ELR (cell line): ENCODE measurements around the gene PTPRN2.

Experiments used
- DNase-seq: peaks from one replicate; pipeline ENCODE4 v3.0.0-alpha.2; 2015; ENCODE audit warnings: low read depth

Gene PTPRN2

DNA sequence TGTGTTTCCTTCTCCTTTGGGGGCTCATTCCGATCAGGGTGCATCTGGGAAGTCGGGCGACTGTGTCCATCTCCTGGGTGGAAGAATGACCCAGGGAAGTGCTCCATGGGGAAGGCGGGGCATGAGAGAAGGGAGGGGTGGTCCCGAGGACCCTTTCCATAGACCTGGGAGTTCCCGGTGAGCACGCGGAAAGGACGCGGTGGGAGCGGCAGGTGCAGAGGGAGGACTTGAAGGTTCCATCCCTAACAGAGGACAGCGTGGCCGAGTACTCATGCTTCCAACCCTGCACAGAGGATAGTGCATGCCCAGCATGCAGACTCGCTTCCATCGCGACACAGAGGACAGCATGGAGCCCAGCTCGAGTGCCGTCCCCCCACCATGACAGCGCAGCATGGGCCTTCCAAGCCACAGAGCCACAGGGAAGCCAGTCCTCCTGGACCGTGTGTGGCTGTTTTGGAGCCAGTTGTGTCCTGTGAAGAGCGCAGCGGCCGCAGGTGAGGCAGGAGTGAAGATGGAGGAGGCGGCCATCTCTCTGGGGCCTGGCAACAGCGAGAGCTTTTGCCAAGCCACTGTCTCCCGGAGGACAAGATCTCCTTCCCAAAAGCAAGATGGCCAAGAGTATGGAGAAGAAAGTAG lies 969.4 kb downstream of the PTPRN2 start:
- no peak for DNase-seq

DNA sequence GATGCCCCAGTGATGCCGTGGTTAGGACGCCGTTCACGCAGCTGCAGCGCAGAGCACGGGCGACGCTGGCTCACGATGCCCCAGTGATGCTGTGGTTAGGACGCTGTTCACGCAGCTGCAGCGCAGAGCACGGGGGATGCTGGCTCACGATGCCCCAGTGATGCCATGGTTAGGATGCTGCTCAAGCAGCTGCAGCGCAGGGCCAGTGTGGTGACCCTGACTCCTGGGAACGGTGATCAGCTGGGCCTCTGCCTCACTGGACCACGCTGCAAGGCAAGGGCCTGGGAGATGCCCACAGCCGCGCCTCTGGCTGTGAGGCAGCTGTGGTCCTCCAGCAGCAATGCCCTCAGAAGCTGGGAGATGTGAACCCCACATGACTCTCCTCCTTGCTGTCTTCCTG lies 970.2 kb downstream of the PTPRN2 start:
- DNase-seq = no peak

- DNase-seq = no peak
These were observed 970.7 kb downstream of the PTPRN2 start for GRCh38 chr7:157616931-157617330.

DNA sequence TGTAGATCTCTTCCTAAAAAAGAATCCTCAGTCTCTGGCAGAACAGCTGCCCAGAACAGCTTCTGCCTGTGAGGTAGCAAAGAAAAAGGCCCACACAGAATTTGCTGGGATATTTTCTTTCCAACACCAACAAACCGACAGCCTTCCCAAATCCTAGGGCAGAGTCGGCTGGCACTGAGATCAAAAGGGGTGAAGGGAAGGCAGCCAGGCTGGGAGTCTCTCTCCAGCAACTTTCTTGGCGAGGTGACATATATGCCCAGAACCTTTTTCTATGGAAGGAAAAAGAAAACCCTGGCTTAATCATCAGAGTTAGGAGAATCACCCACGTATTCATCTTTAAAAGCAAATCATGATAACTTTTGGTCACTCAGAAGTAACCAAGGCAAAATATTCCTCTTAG lies 971.2 kb downstream of the PTPRN2 start:
- no peak for DNase-seq

GRCh38 chr7:157615852-157616251 lies 971.8 kb downstream of the PTPRN2 start:
- no peak for DNase-seq

- DNase-seq = no peak
These were observed 972.4 kb downstream of the PTPRN2 start for GRCh38 chr7:157615101-157615817.

DNA sequence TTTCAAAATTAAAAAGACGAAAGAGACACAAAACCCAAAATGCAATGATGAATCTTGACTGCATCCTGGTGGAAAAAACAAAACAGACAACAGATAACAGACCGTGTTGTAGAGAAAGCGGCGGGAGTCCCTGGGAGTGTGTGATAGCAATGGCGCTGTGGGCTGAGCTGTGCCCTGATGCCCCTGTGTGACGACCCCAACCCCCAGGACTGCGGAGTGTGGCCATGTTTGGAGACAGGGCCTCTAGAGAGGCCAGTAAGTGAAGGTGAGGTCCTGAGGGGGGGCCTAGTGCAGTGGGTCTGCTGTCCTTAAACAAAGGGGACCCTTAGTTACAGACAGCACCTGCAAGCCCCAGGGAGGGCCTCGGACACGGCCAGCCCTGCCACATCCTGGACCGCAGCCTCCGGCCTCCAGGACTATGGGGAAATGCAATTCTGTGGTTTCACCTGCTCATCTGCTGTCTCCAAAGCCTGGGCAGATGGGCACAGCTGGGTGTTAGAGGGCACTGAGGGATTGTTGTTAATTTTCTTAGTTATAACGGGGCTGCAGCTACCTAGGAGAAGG lies 973.1 kb downstream of the PTPRN2 start:
- DNase-seq = no peak

- DNase-seq = no peak
These were observed 973.9 kb downstream of the PTPRN2 start for GRCh38 chr7:157613575-157614322.

DNA sequence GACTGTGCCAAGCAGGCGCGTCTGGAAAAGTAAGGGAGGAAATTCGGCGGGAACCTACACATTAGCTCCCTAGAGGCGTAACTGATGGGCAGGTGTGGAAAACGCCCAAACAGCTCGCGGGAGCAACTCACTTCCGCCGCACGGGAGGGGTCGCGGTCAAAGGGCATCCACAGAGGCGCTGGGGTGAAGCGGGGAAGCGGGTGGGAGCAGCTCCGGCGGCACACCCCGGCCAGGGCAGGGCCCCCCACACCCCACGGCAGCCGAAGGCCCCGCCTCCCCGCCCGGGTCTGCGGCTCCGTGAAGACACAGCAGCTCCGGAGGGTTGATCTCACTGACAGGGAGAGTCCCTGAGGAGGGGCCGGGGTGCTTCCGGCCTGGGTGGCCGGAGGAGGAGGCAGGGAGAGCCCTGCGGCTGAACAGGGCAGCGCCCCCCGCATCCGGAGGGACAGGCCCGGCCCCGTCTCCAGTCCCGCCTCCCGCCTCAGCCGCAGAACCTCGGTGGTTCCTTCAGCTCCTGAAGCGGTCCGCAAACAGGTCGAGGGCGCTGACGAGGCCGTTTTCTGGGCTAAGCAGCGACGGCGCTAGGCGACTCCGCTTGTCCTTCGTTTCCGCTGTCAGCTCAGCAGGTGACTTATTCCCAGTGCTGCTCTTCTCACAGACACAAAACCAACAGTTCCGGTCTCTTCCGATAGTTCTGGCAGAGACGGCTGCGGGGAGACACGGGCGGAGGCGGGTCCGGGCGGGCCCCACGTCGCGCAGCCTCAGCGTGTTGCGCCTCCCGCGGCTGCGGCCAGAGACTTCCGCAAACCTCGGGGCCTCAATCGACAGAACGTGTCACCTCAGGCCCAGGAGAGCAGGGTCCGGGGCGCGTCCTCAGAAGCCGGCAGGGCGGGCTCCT lies 974.7 kb downstream of the PTPRN2 start:
- no peak for DNase-seq

DNA sequence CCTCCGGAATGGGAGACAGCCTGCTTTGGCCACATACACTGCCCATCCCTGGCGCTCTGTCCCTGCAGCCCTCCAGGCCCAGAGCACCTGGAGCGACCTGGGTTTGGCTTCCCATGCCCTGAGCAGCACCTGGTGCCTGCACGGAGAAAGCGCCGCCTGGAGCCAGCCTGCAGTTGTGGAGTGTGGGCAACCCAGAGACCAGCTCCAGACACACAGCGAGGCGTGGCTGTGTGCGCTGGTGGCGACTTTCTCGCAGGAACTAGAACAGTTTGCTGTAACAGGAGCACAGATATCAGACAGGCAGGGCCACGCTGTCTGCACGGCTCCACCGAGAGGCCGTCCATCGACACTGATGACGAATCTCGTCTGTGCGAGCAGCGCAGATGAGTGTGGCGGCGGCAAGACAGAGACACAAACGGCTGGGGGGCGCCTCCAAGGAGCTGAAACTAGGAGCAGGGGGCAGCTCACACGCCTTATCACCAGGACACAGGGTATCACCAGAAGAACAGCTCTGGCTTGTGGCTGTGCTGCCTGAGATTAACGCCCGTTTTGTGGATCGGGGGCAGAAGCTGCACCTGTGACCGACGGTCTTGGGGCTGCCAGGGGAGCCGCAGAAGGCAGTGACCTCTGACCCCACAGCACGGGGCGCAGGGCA lies 975.5 kb downstream of the PTPRN2 start:
- no peak for DNase-seq

DNA sequence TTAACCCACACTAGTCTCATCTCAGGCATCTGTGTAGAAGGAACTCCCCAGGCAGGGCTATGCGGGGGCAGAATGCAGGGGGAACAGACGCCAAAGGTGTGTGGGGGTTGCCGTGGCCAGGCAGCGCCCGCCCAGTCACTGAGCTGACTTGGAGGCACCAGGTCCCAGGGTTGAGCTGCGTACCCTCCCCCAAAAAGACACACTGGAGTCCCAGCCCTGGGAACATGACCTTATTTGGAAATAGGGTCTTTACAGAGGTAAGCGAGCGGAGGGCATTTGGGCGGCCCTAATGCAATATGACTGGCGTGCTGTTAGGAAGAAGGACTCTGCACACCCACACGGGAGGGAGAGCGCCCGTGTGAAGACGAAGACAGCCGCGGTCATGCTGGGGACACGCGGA lies 976.3 kb downstream of the PTPRN2 start:
- DNase-seq = no peak

GRCh38 chr7:157610671-157611295 lies 976.8 kb downstream of the PTPRN2 start:
- DNase-seq = no peak

- no peak for DNase-seq
These were observed 977.5 kb downstream of the PTPRN2 start for GRCh38 chr7:157609932-157610640.

DNA sequence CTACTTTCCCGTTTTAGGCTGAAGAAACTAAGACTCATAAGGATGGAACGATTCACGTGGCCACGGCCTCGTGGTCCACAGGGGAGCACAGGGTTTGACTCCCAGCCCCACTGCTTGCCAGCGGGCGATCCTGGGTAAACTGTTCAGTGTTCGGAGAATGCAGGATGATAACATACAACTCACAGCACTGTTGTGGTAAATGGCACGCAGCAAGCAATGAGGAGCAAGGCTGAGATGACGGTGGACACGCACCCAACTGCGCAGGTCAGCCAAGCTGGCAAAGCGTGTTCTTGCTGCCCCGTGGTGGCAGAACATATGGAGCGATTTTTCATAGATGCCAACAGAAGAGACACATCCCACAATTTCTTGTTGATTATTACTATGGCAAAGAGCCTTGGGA lies 978.1 kb downstream of the PTPRN2 start:
- no peak for DNase-seq

DNA sequence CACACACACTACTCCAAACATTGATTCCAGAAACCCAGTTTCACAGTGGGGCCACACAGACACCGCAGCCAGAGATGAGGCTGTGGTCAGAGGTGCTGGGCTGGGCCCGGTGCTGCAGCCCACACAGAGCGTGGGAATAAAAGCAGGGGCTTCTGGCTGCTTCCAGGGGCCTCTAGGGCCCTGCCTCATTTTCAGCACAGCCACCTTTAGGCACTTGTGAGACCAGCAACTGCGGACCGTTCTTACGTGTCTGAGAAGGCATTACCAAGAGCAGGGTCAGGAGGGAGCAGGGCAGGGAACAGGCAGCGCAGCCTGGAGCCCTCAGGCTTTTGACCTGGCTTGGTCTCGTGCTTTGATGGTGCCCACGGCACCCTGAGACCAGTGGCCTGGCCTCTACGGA lies 980.4 kb downstream of the PTPRN2 start:
- no peak for DNase-seq

DNA sequence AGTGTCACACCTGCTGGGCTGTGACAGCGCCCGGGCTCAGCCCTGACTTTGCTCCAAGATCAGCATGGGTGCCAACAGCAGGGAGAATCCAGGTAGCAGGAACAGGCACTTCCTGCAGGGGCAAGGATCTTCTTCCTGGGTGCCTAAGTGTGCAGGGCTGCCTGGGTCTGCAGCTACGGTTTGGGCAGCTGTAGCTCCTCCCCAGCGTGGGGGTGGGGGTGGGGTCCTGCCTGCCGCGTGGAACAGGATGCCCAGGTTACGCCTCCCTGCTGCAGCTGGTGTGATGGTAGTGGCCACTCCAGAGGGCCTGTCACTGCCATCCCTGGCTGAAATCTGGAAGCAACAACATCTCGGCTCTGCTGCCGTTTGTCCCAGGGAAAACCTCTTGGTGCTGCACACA lies 981.5 kb downstream of the PTPRN2 start:
- no peak for DNase-seq

DNA sequence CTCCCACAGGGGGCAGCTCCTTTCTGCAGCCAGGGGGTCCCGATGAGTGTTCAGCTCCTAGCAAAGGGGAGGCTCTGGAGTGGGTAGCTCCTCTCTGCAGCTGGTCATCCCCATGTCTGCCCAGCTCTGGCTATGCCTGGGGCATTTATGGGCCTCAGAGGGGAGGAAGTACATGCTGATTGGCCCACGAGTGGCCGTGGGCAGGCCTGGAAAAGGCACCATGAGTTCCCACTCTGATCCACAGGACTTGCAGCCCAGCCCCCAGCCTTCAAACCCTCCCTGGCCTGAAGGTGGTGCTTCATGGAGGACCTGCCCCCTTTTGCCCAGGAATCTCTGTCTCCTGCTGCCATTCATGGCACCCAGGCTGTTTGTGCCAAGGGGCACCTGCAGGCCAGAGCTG lies 982.0 kb downstream of the PTPRN2 start:
- no peak for DNase-seq

GRCh38 chr7:157604661-157605381 lies 982.8 kb downstream of the PTPRN2 start:
- no peak for DNase-seq

DNA sequence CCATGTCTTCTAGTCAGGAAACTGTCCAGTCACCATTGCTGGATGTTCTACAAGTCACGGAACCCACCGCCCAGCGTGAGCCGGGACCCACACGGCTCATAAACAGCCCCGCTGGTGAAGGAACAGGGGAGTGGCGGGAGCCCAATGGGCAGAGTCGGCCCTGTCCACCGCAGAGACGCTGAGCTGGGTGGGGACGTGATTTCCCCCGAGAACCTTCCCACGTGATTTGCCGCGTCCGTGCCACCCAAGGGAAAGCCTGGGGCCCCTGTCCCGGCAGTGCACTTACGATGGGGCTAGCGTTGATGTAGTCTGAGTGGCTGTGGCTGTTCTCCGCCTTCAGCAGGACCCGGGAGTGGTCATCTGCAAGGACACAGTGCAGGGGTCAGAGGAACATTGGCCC lies 983.9 kb downstream of the PTPRN2 start:
- no peak for DNase-seq

DNA sequence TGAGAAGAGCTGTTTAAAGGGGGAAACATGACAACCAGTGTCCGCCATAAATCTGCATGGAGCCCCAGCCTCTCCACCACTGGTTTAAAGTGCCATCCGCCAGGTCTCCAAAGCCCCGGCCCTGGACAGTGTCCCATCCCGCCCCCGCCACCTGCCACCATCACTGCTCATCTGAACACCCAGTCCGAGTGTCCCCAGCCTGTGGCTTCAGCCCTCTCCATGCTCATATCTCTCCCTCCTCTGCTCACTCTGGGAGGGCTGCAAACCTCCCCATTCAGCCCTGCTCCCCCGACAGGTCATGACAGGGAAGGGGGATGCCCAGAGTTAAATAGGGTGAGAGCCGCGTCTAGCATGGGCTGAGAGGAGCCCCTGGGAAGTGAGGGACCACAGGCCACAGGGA lies 984.6 kb downstream of the PTPRN2 start:
- DNase-seq = no peak
